Measurements from ENCODE around the gene GALK1. TPM values are rescaled to one million over a fixed set of nuclear protein-coding genes. Genes with fewer than 3 reads are reported as not detected.

Gene GALK1
- total and polyA plus RNA-seq, 9 of the 15 experiments (the other 6 are each of a cell fraction or from before 2014, with no cell fraction given): 0.45 to 51.6 (median 17.4) TPM

DNA sequence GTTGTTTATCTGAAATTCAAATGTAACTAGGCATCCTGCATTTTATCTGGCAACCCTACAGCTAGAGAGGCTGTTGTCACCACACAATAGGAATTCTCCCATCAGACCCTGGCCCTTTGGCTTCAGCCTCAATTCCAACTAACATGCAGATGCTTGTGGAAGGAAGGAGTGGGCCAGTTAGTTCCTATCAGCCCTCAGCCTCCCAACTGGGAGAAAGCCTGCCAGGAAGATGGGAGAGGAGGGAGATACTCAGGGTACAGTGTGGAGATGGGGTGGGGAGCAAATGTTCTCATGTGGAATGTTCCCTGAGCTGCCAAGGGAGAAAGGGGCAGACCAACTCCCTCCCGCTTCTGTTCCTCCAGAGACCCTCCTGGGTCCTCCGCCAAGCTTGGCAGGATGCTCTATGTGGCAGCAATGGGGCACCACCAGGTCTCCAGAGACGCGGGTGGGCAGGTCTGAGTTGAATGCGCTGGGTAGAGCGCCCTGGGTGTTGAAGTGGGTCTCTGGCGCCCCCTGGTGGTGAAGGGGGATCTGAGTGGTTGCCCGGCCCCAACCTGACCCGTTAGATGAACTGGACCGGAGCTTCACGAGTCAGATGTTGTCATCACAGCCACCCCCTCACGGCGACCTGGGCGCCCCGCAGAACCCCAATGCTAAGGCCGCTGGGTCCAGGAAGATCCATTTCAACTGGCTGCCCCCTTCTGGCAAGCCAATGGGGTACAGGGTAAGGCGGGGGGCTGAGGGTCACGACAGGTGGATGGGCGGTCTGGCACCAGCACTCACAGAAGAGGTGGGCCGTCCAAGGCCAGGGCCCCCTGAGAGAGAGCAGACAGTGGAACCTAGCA is 15.2 kb downstream of the GALK1 start:
- Histone ChIP-seq H3K9ac (ENCODE audit: insufficient read depth in 1 of 2, low read depth in 2 of 2, low read length in 2 of 2) (peak overlapping the region in 1 of 2 experiments; percentile 21; a peak in 2 of 4 replicates), H3K4me1 (replicated peaks in 1 of 2; ENCODE audit: control insufficient read depth in 2 of 2, insufficient read depth in 2 of 2, low read length in 2 of 2) (peaks cover 10 to 48% of the 10 kb centered on the region in 2 experiments), H3K27ac (ENCODE audit: extremely low read depth, low read depth, low read length) (no peak overlapping the region), H3K27me3 (ENCODE audit: control insufficient read depth in 2 of 2, insufficient read depth in 2 of 2, low read length in 2 of 2) (no peaks in the 10 kb centered on the region), H3K9me1 (ENCODE audit: control insufficient read depth, insufficient read depth, low read length) (no peaks in the 10 kb centered on the region), H3K79me2 (ENCODE audit: control insufficient read depth, insufficient read depth, low read length) (no peaks in the 10 kb centered on the region), H3K36me3 (ENCODE audit: control insufficient read depth, insufficient read depth, low read length) (no peaks in the 10 kb centered on the region), H2AFZ (ENCODE audit: low read depth, low read length) (peak overlapping the region; percentile 90), H3K4me3 (no peak overlapping the region), H3K4me2 (ENCODE audit: insufficient read depth, low read length) (peak overlapping the region; percentile 63), H4K20me1 (replicated peaks; ENCODE audit: control insufficient read depth, insufficient read depth, low read length) (no peaks in the 10 kb centered on the region), H3K9me3 (replicated peaks; ENCODE audit: control insufficient read depth, insufficient read depth, low read depth, low read length) (no peaks in the 10 kb centered on the region)
- 7% methylated on average over 18 of the region's 20 CpGs for WGBS (ENCODE audit: insufficient coverage, low coverage, missing lambda C conversion rate)
- peak; percentile 80 for ATAC-seq
- CTCF ChIA-PET (ENCODE audit: low intra/inter-chr PET ratio): interaction anchor here (0.7 to 1.6 kb wide), 6 partner anchors 73 to 460 kb away, joined by 3 to 14 read pairs (median 4); partner anchors contain the start of gene SMIM5
- no TSS peak for BruUV-seq (replicated peaks)
- in situ Hi-C loops (cut with MboI): loop anchor here (5.0 kb wide), 2 partner anchors 132 to 322 kb away; no protein-coding TSS in a partner anchor
- intact Hi-C loops (cut with micrococcal nuclease): loop anchor here (5.0 to 10.0 kb wide), 4 partner anchors 147 to 322 kb away; partner anchors contain the start of genes CASKIN2, CDK3 and TSEN54
- peak; percentile 81 to 87 (median 86) for DNase-seq (ENCODE audit: extremely low read depth in 1 of 4, low spot score in 3 of 4)
- POLR2A ChIA-PET: interaction anchor here (0.6 to 1.6 kb wide), 9 partner anchors 12 to 134 kb away, joined by 3 to 7 read pairs (median 3); partner anchors contain the start of gene SMIM5
- FAIRE-seq: peak; percentile 40
- TF ChIP-seq ZBTB17 (CRISPR knock-in tag; IDR thresholded peaks at IDR 0.05) (0 out of 2 replicates have a peak, but pooled peaks have one; percentile 13), ZNF224 (CRISPR knock-in tag; IDR thresholded peaks at IDR 0.05) (0 out of 2 replicates have a peak, but pooled peaks have one; percentile 37), XRCC5 (IDR thresholded peaks at IDR 0.05; ENCODE audit: low read depth, low read length) (peak; percentile 63; the same call in 1 of the 2 replicates), ATF4 (CRISPR knock-in tag; IDR thresholded peaks at IDR 0.05) (0 out of 2 replicates have a peak, but pooled peaks have one; percentile 28), MAZ (CRISPR knock-in tag; conservative IDR thresholded peaks at IDR 0.05 in 1 of 2, IDR thresholded peaks at IDR 0.05 in 1 of 2) (peak in 1 of 2 experiments; percentile 29; a peak in 1 of 4 replicates), SAFB2 (IDR thresholded peaks at IDR 0.05; ENCODE audit: borderline replicate concordance, low read depth, low read length, severe bottlenecking) (no peak)
- TF ChIP-seq, protein P1, sequence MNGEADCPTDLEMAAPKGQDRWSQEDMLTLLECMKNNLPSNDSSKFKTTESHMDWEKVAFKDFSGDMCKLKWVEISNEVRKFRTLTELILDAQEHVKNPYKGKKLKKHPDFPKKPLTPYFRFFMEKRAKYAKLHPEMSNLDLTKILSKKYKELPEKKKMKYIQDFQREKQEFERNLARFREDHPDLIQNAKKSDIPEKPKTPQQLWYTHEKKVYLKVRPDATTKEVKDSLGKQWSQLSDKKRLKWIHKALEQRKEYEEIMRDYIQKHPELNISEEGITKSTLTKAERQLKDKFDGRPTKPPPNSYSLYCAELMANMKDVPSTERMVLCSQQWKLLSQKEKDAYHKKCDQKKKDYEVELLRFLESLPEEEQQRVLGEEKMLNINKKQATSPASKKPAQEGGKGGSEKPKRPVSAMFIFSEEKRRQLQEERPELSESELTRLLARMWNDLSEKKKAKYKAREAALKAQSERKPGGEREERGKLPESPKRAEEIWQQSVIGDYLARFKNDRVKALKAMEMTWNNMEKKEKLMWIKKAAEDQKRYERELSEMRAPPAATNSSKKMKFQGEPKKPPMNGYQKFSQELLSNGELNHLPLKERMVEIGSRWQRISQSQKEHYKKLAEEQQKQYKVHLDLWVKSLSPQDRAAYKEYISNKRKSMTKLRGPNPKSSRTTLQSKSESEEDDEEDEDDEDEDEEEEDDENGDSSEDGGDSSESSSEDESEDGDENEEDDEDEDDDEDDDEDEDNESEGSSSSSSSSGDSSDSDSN (IDR thresholded peaks at IDR 0.05; ENCODE audit: borderline replicate concordance in 1 of 2, low read depth in 2 of 2, low read length in 2 of 2): no peak
- TF ChIP-seq, protein P2, sequence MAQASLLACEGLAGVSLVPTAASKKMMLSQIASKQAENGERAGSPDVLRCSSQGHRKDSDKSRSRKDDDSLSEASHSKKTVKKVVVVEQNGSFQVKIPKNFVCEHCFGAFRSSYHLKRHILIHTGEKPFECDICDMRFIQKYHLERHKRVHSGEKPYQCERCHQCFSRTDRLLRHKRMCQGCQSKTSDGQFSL (CRISPR knock-in tag; IDR thresholded peaks at IDR 0.05): 0 out of 2 replicates have a peak, but pooled peaks have one; percentile 39
- TF ChIP-seq, protein P2 (tag; IDR thresholded peaks at IDR 0.05): no peak

All from K562 (cell line).